Stimulated activated CD4-positive, alpha-beta T cell treated with anti-CD3 and anti-CD28 coated beads, TNF-alpha, amount 100 ng/mL, for 1 hour (primary cell): ENCODE measurements around the gene RAC3.

Source experiments
- DNase-seq, 3 donors: peaks; one replicate each; pipeline ENCODE4 v3.0.0-alpha.2; 2020; ENCODE audit warnings: low read depth in 3 of 3, low spot score in 1 of 3

RAC3 gene

DNA sequence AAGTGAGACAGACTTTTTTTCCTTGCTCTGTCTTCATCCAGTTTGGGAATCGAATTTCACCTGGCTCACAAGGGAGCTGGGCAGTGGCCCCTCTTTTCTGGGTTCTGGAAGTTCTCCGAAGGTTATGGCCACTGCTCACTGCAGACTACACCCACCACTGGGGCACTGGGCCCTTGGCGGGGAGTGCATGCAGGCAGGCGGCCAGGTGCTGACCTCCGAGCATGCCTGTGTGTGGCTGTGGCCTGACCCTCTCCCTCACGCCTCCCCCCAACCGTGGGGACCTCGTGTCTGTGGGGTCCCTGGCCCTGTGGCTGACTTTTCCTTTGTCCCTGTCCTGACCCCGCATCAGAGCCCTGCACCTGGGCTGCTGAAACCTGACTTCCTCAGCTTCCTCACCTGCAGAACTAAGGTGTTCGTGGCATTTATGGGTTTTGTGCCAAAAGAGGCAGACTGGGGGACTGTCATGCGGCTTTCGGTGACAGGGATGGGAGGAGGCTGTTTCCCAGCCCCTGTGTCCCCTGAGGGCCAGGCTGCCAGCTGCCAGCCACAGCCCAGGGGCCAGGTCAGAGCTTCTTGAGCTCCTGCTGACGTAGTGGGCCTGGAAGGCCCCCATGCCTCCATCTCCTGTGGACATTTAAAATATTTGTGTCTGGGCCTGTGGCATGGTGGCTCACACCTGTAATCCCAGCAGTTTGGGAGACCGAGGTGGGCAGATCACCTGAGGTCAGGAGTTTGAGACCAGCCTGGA lies 32.6 kb upstream of the RAC3 start:
- DNase-seq: no peak

DNA sequence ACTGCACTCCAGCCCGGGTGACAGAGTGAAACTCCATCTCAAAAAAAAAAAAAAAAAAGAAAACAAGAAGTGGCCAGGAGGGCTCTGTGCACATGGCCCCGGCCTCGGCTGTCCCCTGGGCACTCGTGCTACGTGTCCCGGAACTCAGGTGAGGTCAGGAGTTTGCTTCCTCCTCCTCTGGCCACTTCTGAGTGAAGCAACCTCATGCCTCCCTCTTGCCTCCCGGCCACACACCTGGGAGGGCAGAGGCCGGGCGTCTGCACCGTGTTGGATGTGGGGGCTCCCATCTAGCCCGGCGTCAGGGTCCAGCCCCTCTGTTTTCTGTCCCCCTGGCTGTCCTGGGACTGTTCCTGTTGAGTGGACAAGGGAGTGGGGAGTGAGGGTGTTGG lies 31.9 kb upstream of the RAC3 start:
- no peak for DNase-seq

DNA sequence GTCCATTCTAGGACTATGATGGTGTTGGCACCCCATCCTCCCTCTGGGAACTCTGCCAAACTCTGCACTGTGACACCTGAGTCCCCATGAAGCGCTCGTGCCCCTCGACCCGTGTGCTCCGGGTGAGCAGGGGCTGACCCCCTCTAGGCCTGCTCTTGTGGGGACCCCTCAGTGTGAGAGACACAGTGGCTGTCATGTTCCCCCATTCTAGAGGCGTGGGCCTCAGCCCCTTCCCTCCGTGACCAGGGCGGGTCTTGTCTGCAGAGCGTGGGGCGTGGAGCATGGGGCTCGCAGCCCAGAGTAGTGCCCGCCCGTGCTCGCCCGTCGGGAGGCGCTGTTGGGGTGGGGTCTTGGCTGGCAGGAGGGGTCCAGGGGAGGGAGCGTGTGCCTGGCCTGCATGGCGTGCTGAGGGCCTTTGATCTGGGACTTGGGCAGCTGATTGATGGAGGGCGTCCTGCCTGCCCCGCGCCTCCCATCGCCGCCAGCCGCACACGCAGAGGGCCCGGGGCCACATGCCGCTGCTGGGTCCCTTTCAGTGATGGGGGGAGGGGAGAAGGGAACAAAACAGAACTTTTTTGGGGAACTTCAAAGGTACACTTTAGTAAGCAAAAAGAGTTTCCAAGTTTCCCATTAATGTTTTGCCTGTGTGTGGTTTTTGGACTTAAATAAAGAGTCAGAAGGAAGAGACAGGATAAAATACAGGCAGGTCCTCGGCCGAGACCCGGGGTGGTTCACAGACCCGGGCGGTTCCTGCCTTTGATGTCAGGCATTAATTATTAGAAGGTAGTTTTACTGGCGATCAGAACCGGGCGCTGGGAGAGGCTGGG lies 31.3 kb upstream of the RAC3 start:
- DNase-seq: no peak

DNA sequence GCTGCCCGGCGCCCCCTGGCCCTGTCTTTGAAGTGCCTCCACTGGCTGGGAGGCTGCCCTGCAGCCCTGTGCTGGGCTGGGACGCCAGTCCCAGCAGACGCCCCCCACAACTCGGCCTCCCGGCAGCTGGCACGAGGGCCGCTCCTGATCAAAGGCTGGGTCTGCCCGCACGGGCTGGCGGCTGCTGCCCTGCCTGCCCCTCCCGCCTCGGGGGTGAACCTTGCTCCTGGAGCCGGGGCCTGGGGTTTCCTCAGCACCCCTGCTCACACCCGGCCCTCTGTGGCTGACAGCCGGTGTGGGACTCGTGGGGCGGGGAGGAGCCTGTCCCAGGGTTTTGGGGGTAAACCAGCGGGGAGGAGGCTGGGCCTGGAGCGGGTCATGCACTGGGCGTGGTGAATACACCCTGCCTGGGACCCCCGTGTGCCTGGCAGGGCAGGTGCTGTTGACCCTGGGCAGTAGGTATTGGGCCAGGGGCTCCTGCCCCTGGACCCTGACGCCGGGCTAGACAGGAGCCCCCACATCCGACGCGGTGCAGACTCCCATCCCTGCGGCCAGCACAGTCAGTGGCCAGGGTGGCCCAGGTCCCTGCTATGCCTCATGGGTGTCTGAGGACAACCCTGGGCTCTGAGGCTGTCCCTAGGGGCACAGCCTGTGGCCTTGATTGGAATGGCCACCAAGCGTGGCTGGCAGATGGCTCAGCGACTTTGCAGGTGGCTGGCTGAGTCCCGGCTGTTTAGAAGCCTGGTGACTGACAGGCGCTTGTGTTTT lies 30.5 kb upstream of the RAC3 start:
- no peak for DNase-seq

DNA sequence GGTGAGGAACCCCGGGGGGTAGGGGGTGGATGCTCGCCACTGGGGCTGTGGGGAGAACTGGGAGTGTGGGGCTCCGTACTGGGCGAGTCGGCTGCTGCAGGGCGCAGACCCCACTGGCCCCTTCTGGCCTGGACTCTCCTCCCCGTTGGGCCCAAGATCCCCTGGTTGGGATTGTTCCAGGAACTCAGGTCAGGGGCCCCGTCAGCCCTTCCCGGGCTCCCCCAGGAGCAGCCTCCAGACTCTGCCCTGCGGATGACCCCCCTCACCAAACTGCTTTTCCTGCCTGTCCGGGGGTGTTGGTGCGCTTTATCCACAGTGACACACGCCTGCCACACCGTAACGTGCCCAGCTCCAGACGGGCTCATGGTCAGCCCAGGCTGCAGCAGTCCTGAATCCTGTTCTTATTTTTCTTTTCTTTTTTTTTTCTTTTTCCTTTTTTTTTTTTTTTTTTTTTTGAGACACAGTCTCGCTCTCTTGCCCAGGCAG lies 29.9 kb upstream of the RAC3 start:
- DNase-seq: no peak

DNA sequence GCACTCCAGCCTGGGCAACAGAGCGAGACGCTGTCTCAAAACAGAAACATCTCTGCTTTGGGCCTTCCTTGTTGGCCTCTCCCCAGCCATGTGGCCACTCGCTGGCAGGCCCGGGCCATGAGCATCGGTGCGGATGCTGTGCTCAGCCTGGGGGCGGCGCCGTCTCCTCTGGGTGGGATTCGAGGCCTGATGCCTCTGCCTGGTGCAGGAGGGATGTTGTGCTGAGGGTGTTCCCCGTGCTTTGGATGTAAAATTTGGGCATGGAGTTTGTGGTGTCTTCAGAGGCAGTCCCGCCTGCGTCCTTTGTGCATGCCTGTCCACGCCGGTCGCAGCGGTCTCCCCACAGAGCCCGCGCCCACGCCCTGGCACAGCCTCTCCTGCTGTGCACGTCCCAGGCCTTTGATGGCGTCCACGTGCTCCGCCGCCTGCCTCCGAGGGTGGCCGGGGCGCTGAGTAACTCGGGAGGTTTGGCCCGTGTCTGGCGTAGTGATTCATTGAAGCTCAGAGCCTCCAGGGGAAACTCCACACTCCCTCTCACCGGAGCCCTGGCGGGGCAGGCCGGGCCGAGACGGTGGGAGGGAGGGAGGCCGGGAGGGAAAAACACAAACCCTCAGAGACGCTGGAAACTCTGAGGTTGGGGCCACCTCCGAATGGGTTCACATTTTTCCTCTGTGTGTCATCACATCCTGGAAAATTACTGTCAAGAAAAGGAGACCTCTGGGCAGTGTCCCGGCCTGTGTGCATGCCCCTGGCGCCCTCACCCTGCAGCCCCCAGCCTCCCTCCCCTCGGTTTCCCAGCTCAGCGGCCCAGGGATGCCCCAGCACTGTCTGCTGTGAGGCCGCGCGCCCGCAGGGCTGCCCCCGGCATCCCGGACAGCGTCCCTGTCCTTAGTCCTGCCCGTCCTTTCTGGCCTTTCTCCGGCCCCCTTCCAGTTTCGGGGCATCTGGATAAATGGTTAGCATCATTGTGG lies 27.8 kb upstream of the RAC3 start:
- no peak for DNase-seq

DNA sequence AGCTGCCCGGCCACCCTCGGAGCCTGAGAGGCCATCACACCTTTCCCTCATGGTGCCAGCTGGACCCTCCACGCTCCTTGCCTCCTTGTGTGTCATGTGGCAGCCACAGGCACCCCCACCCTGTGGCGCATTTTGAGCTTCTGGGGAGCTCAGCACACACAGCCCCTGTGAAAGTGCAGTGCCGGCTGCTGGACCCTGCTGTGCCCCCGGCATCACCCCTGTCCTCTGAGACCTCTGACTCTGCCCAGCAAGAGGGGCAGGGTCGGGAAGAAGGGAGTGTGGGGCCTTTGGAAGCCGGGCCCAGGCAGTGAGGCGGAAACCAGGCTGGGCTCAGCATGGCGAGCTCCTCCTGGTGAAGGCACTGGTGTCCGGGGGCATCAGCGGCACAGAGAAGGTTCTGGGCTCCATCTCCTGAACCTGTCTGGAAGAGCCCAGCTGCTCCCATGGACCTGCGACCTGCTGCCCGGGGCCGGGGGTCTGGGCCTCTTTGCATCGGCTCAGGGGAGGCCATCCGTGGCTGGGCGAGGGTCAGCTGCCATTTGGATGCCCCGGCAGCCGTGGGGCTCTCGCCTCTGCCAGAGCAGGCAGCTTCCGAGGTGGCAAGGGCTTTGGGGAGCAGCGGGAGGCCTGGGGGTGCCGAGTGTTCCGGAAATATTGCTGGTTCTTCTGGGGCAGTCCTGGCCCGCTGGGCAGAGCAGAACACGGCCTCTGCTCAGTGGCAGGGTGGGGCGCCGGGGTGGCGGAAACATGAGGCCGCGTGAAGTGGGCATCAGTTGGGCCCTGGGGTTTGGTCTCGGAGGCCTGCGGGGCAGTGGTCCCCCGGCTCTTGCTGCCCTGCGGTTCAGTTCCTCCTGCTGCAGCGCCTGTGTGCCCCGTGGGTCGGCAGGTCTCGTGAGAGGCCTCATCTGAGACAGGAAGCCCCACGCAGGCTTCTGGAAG lies 26.7 kb upstream of the RAC3 start:
- no peak for DNase-seq

DNA sequence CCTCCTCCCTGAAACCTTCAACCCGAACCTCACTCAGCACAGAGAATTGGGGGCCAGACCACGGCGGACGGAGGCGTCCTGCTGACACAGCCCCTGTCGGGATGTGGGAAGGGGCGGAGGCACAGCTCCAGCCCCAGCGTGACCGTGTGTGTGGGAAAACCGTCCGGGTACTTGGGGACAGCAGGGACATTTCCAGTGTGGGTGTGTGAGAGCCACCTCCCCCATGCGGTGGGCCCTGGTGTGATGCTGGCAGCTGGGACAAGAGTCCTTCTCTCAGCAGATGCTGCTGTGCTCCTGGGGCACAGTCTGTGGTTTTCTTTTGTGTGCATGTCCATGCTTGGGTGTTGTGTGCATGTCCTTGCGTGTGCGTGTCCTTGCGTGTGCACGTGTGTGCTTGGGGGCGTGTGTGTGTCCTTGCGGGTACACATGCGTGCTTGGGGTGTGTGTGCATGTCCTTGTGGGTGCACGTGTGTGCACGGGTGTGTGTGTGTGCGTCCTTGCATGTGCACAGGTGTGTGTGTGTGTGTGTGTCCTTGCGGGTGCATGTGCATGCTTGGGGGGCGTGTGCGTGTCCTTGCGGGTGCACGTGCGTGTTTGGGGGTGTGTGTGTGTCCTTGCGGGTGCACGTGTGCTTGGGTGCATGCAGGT lies 25.7 kb upstream of the RAC3 start:
- DNase-seq: no peak

DNA sequence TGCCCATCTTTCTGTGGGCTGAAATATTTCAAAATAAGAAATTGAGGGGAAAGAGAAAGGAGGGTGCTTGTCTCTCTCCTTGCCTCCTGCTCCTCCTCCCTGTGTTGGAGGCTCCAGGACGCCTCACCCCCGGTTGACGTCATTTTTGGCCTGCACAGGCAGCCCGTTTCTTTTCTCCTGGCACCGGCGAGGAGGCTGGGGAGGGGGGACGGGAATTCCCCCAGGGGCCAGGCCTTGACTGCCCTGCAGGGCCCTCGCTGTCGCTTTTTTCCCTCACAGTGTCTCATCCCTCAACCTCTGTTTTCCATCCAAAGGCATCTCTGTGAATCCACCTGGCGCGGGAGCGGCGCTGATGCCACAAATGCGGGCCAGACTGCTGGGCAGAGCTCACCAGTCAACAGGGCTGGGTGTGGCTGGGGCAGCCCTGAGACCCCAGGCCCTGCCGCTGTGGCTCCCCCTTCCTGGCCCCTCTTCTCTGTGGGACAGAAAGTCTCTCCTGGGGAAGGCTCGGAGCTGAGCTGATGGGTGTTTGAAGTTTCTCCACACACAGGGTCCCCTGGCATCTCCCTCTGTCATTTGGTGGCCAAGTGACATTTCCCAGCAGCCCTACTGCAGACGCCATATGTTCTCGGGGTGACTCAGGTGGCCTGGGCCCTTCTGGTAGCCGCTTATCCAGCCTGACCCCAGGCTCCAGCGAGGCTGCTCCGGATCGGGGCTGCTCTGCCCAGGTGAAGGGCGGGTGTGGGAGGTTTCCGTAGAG lies 24.8 kb upstream of the RAC3 start:
- DNase-seq: no peak

DNA sequence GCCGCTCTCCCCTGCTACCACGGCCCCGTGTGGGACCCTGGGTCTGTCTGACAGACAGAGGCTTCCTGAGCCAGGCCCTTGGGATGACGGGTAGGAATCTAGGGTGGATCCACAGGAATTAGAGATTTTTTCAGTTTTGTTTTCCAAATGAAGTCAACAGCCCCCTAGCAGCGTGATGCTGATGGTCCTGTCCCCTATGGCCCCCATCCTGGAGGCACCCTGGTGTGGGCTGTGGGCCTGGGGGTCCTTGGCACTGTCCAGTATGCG lies 24.3 kb upstream of the RAC3 start:
- DNase-seq: no peak

DNA sequence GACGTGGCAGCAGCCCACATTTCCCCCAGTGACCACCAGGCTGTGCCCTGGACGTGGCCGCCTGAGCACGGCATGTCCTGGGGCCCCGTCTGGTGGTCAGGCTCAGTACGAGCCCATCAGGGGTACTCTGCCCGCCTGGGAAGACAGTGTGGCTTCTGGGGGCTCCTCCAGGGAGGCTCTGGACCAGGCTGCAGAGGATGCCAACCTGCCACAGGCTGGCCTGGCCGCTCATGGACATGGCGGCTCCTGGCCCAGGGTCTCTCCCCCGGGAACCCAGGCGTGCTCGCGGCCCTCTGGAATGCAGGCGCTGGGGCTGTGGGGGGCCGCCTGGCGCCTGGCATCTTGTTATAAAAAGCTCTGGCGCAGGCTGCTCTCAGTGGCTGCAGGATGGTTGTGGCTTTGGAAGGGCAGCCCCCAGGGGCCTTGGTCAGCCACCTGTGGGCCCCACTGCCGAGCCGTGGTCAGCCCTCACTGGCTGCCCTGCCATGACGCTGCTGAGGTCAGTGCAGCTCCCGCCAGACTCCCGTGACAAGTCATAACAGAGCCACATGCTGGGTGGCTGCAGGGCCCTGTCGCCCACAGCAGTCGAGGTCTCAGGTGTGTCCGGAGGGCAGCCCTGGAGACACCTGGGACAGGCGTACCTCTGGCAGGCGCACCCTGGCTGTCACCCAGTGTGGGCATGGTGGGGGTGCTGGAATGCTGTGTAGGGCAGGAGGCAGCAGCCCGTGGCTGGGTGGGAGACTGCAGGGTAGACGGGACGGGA lies 23.8 kb upstream of the RAC3 start:
- DNase-seq: no peak

DNA sequence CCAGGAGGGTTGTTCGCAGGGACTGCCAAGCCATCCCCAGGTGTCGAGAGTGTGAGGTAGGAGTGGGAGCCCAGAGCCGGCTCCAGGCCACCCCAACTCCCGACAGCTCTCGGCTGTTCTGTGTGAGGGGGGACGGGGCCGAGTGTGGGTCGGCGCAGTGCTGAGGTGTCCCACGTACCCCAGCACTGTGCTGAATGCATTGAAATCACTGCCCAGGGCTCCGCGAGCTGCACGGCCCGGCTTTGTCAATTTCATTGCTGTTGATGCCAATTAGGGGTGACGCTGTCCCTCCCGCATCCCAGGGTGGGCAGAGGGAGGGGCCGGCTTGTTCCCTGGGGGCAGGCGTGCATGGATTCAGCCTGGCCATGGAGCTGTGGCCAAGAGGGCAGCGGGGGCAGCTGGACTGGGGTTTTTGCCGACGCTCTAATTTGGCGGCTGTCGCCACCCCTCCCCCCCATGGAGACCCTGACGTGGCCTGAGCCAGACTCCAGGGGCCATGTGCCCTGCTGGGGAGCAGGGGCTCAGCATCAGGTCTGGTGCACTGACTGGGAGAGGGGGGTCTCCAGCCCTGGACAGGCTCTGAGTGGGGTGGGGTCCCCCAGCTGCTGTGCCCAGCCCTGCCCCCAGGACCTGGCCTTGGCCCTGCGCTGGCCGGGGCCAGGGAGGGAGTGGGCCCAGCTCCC lies 23.1 kb upstream of the RAC3 start:
- no peak for DNase-seq

DNA sequence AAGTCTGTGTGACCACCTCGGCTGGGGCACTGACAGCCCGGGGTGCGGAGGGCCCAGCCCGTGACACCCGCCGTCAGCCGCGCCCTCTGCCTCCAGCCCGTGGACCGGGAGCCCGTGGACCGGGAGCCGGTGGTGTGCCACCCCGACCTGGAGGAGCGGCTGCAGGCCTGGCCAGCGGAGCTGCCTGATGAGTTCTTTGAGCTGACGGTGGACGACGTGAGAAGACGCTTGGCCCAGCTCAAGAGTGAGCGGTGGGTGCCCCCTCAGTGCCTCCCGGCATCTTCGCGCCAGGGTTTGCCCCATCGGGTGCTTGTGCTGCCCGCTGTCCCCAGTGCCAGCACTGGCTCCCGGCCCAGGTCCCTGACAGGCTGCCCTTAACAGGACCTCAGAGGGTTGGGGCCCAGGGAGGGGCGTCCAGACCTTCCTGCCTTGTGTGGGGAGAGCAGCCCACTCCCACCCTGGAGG lies 22.5 kb upstream of the RAC3 start:
- DNase-seq: no peak

DNA sequence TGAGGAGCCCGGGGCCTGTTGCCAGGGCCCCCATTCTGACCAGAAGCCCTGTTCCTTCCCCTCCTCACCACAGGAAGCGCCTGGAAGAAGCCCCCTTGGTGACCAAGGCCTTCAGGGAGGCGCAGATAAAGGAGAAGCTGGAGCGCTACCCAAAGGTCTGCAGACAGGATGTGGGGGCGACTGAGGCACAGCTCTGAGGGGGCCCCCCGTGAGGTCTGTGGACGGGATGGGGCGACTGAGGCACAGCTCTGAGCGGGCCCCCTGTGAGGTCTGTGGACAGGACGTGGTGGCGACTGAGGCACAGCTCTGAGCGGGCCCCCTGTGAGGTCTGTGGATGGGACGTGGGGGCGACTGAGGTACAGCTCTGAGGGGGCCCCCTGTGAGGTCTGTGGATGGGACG lies 22.1 kb upstream of the RAC3 start:
- no peak for DNase-seq

DNA sequence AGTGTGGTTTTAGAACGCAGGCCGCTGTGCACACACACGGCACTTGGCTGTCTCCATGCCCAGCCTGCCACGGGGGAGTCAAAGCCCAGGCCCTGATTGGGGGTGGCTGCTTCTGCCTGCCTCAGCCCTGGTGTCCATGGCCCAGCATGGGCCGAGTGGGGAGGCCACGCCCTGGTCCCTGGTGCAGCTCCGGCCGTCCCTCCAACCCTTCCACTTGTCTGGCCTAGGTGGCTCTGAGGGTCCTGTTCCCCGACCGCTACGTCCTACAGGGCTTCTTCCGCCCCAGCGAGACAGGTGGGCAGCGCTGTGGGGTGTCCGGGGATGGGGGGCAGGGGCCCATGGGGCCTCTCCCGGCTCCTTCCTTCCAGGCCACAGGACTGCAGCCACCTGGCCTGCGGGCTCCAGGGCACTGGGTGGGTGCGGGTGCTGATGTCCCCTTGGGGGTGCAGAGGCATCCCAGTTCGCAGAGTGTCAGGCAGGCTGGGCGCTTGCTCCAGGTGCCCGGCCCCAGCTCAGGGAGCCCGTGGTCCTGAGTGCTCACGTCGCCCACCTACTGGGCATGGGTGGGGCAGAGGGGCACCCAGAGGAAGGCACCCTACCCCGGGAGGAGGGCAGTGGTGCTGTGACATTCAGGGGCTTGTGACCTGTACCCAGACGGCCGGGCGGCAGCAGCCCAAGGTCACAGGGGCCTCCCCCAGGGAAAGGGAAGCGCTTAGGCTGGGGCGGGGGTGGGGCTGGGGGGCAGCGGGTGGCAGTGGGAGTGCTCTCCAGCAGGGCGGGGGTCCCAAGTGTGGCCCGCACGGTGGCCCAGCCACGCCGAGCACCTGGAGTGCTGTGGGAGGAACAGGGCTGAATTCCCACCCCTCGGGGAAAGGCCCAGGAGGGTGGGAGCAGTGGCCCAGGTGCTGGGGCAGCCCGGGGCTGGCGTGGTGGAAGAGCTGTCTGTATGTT lies 20.6 kb upstream of the RAC3 start:
- DNase-seq: no peak

DNA sequence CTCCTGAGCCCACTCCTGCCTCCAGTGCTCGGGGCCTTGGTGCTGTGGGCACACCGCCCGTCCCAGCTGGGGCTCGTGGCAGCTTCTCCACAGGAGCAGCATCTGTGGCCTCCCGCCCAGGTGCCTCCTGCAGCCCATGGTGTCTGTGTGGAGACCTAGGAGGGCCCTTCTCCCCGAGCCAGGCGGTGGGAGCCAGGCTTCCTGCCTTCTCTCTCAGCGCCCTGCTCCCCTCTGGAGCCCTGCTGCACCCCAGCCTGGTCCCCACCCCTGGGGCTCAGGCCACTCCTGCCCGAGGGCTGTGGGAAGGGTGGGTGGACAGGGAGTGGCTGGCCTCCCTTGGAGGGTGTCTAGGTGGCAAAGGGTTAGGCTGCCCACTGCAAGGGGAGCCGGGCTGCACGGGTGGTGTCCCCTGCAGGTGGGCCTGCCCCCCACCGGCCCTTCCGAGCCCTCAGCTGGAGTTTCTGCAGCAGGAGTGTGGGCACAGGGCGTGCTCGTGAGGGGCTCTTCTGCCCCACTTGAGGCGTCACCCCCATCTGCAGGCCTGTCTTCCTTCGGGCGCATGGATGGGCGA lies 19.8 kb upstream of the RAC3 start:
- no peak for DNase-seq
